H9 (cell line): ENCODE data around the gene BIK. TPM values are rescaled to one million over a fixed set of nuclear protein-coding genes. Genes with fewer than 3 reads are reported as not detected.
A peak's percentile ranks its signal among the peaks of the same experiment; 100 is the strongest.

Experiments
- DNase-seq: peaks from one replicate; pipeline ENCODE4 v3.0.0-alpha.2; 2017
- H2AFZ ChIP-seq: one replicate; pipeline ENCODE4 v1.6.1; 2013; ENCODE audit warnings: mild to moderate bottlenecking, low read length, control low read depth, moderate library complexity
- H2AK5ac ChIP-seq: 2 replicates; pipeline ENCODE4 v1.6.1; 2013; ENCODE audit warnings: low read length, control low read depth, mixed read lengths; ENCODE audit not compliant: insufficient read length
- H2BK120ac ChIP-seq: one replicate; pipeline ENCODE4 v1.6.1; 2013; ENCODE audit warnings: low read depth, mild to moderate bottlenecking, low read length, control low read depth, inconsistent platforms; ENCODE audit not compliant: poor library complexity, severe bottlenecking
- H2BK12ac ChIP-seq: 2 replicates; pipeline ENCODE4 v1.6.1; 2013; ENCODE audit warnings: low read length, control low read depth, mixed read lengths, low read depth; ENCODE audit not compliant: insufficient read length
- H2BK15ac ChIP-seq: 2 replicates; pipeline ENCODE4 v1.6.1; 2013; ENCODE audit warnings: low read depth, low read length, control low read depth
- H2BK20ac ChIP-seq: one replicate; pipeline ENCODE4 v1.6.1; 2013; ENCODE audit warnings: low read depth, mild to moderate bottlenecking, low read length, control low read depth, inconsistent platforms; ENCODE audit not compliant: poor library complexity, severe bottlenecking
- H2BK5ac ChIP-seq: 2 replicates; pipeline ENCODE4 v1.6.1; 2013; ENCODE audit warnings: low read length, control low read depth, mixed read lengths; ENCODE audit not compliant: insufficient read length
- H3K14ac ChIP-seq: 2 replicates; pipeline ENCODE4 v1.6.1; 2013; ENCODE audit warnings: low read length, control low read depth; ENCODE audit not compliant: insufficient read depth
- H3K18ac ChIP-seq: 2 replicates; pipeline ENCODE4 v1.6.1; 2013; ENCODE audit warnings: low read depth, mild to moderate bottlenecking, mixed read lengths, low read length, control low read depth; ENCODE audit not compliant: insufficient read length
- H3K23ac ChIP-seq: 2 replicates; pipeline ENCODE4 v1.6.1; 2013; ENCODE audit warnings: low read length, control low read depth, mixed read lengths, low read depth; ENCODE audit not compliant: insufficient read length
- H3K23me2 ChIP-seq: 2 replicates; pipeline ENCODE4 v1.6.1; 2013; ENCODE audit warnings: low read depth, mild to moderate bottlenecking, mixed read lengths, low read length, control low read depth; ENCODE audit not compliant: insufficient read length, poor library complexity, severe bottlenecking
- H3K27ac ChIP-seq: 2 replicates; pipeline ENCODE4 v1.5.1; 2013; ENCODE audit warnings: low read length, control low read depth, mixed read lengths, low read depth; ENCODE audit not compliant: insufficient read length
- H3K27me3 ChIP-seq: 2 replicates; pipeline ENCODE4 v1.6.1; 2013; ENCODE audit warnings: low read length, control low read depth, inconsistent platforms; ENCODE audit not compliant: insufficient read depth
- H3K4ac ChIP-seq: 2 replicates; pipeline ENCODE4 v1.6.1; 2013; ENCODE audit warnings: low read depth, mild to moderate bottlenecking, control low read depth, inconsistent platforms, low read length, moderate library complexity
- H3K4me1 ChIP-seq: 2 replicates; pipeline ENCODE4 v1.6.1; 2013; ENCODE audit warnings: low read length, control low read depth, inconsistent platforms; ENCODE audit not compliant: insufficient read depth
- H3K4me2 ChIP-seq: 2 replicates; pipeline ENCODE4 v1.6.1; 2013; ENCODE audit warnings: low read length, control low read depth, mixed read lengths; ENCODE audit not compliant: insufficient read length, insufficient read depth
- H3K56ac ChIP-seq: 2 replicates; pipeline ENCODE4 v1.6.1; 2013; ENCODE audit warnings: low read depth, mild to moderate bottlenecking, mixed read lengths, low read length, control low read depth; ENCODE audit not compliant: insufficient read length
- H3K79me1 ChIP-seq: 2 replicates; pipeline ENCODE4 v1.6.1; 2013; ENCODE audit warnings: low read depth, mild to moderate bottlenecking, moderate library complexity, low read length, control low read depth, inconsistent platforms; ENCODE audit not compliant: insufficient read depth, poor library complexity, severe bottlenecking
- H3K79me2 ChIP-seq: 2 replicates; pipeline ENCODE4 v1.6.1; 2013; ENCODE audit warnings: low read length, control low read depth, inconsistent platforms; ENCODE audit not compliant: insufficient read depth
- H3K9ac ChIP-seq: 2 replicates; pipeline ENCODE4 v1.6.1; 2013; ENCODE audit warnings: low read length, control low read depth, mixed read lengths; ENCODE audit not compliant: insufficient read length; ENCODE audit errors: extremely low read depth
- H3K9me3 ChIP-seq: one replicate; pipeline ENCODE4 v1.6.1; 2013; ENCODE audit warnings: low read depth, low read length, inconsistent platforms; ENCODE audit not compliant: control insufficient read depth
- H3T11ph ChIP-seq: one replicate; pipeline ENCODE4 v1.6.1; 2013; ENCODE audit warnings: mild to moderate bottlenecking, low read length, control low read depth, inconsistent platforms
- H4K20me1 ChIP-seq: one replicate; pipeline ENCODE4 v1.6.1; 2013; ENCODE audit not compliant: control insufficient read depth, insufficient read length, insufficient read depth
- H4K5ac ChIP-seq: 2 replicates; pipeline ENCODE4 v1.6.1; 2013; ENCODE audit warnings: low read depth, mild to moderate bottlenecking, mixed read lengths, low read length, control low read depth; ENCODE audit not compliant: insufficient read length
- H4K8ac ChIP-seq: replicated peaks from 2 replicates; pipeline ENCODE4 v1.6.1; 2013; ENCODE audit warnings: low read length, control low read depth, mixed read lengths, low read depth; ENCODE audit not compliant: insufficient read length
- H4K91ac ChIP-seq: 2 replicates; pipeline ENCODE4 v1.6.1; 2013; ENCODE audit warnings: low read depth, mild to moderate bottlenecking, moderate library complexity, mixed read lengths, low read length, control low read depth; ENCODE audit not compliant: insufficient read length
- H3K27ac Mint-ChIP-seq, 3 experiments: 2 replicates in 2 of 3; 3 replicates in 1 of 3; pipeline ENCODE4 v1.8.0; 2020 to 2021; ENCODE audit warnings: mixed read lengths in 3 of 3, mild to moderate bottlenecking in 1 of 3, moderate library complexity in 1 of 3
- H3K27me3 Mint-ChIP-seq: 2 replicates; pipeline ENCODE4 v1.8.0; 2021; ENCODE audit warnings: low read depth, mild to moderate bottlenecking, moderate library complexity, mixed read lengths
- H3K36me3 Mint-ChIP-seq, 3 experiments: 2 replicates in 2 of 3; 3 replicates in 1 of 3; pipeline ENCODE4 v1.8.0; 2020 to 2021; ENCODE audit warnings: low read depth in 3 of 3, mixed read lengths in 3 of 3; ENCODE audit not compliant: insufficient read depth in 1 of 3
- H3K4me1 Mint-ChIP-seq, 2 experiments: 2 replicates each; pipeline ENCODE4 v1.8.0; 2020; ENCODE audit warnings: mixed read lengths in 2 of 2
- H3K4me3 Mint-ChIP-seq, 2 experiments: 2 replicates in 1 of 2; 3 replicates in 1 of 2; pipeline ENCODE4 v1.8.0; 2020 to 2021; ENCODE audit warnings: mild to moderate bottlenecking in 2 of 2, mixed read lengths in 2 of 2, moderate library complexity in 1 of 2
- H3K9me3 Mint-ChIP-seq, 2 experiments: 2 replicates in 1 of 2; 3 replicates in 1 of 2; pipeline ENCODE4 v1.8.0; 2020; ENCODE audit warnings: mild to moderate bottlenecking in 2 of 2, mixed read lengths in 2 of 2, moderate library complexity in 1 of 2
- CTCF ChIP-seq: fragments of 200-600 bp; sonication (generic); conservative IDR thresholded peaks from 3 replicates; pipeline ENCODE4 v1.8.0; 2021; ENCODE audit warnings: antibody characterized with exemption, mild to moderate bottlenecking
- WGBS: extraction: QIAGEN DNeasy Blood & Tissue Kit; methylation state at CpG from one replicate; pipeline ENCODE4 v1.1.7; 2013; ENCODE audit warnings: missing lambda C conversion rate, low lambda C conversion rate, mixed read lengths; ENCODE audit not compliant: insufficient read length; ENCODE audit errors: extremely low coverage; 5-methylcytosine and 5-hydroxymethylcytosine counted together
- total RNA-seq: library from RNA; stranded (reverse); gene quantifications from 2 replicates; pipeline ENCODE4 v1.2.1, GENCODE V29; 2021

Gene BIK
- total RNA-seq, 1 experiment from 2014 or later = 8.3 TPM

- H3K18ac ChIP-seq = no peak overlapping the region
Observed at GRCh38 chr22:43152003-43152356, 41.4 kb downstream of the BIK start.

More at GRCh38 chr22:43152003-43152356, 41.4 kb downstream of the BIK start:
- no peak for DNase-seq
- Histone ChIP-seq H3T11ph (no peak overlapping the region), H3K56ac (no peak overlapping the region), H4K8ac (no peak overlapping the region), H2BK20ac (no peak overlapping the region), H3K9ac (no peak overlapping the region), H4K20me1 (no peaks in the 10 kb centered on the region), H3K23ac (no peak overlapping the region), H4K5ac (no peak overlapping the region), H3K4ac (no peak overlapping the region), H3K79me2 (no peaks in the 10 kb centered on the region), H2BK12ac (no peak overlapping the region), H3K79me1 (no peaks in the 10 kb centered on the region), H3K23me2 (no peaks in the 10 kb centered on the region), H2BK15ac (no peak overlapping the region), H3K27ac (no peak overlapping the region), H3K4me2 (peak overlapping the region; percentile 50), H3K9me3 (no peaks in the 10 kb centered on the region), H3K27me3 (no peaks in the 10 kb centered on the region; the same call in 1 of the 2 replicates), H2BK5ac (no peak overlapping the region), H4K91ac (no peak overlapping the region), H2BK120ac (no peak overlapping the region), H3K4me1 (no peaks in the 10 kb centered on the region; the same call in 1 of the 2 replicates), H2AK5ac (no peak overlapping the region), H2AFZ (no peak overlapping the region), H3K14ac (peak overlapping the region; percentile 10; the same call in 1 of the 2 replicates)
- Mint-ChIP-seq H3K27me3 (peaks cover 24% of the 10 kb centered on the region), H3K36me3 (no peaks in the 10 kb centered on the region), H3K4me1 (peaks cover 3 to 25% of the 10 kb centered on the region in 2 experiments), H3K9me3 (no peaks in the 10 kb centered on the region), H3K27ac (no peak overlapping the region), H3K4me3 (peak overlapping the region; percentile 39 to 73)
- TF ChIP-seq CTCF = no peak
- WGBS = no CpG with 5 or more reads among the region's 18 CpGs
